ENCODE measurements around the gene CTNNBL1.

CTNNBL1 gene

DNA sequence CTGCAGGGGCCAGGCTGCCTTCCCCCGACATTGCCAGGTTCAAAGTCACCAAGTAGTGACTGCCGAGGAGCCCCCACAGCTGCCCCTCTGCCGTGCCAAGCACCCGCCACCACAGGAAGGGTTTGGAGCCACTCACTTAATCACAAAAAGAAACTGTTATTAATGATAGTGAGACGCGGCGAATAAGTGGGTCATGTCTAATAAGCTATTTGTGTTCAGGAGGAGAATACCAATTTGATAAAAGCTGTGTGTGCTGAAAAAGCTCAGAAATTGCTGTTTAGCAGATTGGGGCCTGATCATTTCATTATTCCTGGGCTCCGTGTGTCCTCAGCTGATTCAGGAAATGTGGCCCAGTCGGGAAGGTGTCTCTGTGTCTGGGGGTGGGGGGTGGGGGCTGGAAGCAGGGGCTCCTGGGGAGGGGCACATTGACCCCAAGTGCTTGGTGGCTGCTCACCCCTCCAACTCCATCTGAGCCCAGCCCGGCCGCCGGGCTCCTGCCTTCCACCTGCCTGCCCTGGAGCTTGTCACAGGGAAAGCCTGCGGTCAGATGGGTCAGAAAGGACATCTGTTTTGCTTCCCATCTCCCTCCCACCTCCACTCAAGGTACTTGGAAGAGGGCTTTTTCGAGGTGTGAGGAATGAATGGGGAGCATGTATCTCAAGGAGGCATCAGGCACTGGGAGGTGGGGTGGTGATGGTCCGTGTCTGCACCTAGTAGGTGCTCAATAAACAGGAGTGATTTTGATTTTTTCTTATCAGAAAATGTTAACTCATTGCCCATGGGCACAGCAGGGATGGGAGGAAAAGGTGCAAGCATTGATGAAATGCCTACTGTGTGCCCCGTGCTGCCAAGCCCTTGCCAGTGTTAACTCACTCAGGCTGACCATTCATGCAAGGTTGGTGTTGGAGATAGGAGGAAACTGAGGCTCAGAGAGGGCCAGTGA is 212.1 kb downstream of the CTNNBL1 start:
- DNase-seq: no peak

GRCh38 chr20:37907330-37907676 is 213.5 kb downstream of the CTNNBL1 start:
- no peak for DNase-seq

DNA sequence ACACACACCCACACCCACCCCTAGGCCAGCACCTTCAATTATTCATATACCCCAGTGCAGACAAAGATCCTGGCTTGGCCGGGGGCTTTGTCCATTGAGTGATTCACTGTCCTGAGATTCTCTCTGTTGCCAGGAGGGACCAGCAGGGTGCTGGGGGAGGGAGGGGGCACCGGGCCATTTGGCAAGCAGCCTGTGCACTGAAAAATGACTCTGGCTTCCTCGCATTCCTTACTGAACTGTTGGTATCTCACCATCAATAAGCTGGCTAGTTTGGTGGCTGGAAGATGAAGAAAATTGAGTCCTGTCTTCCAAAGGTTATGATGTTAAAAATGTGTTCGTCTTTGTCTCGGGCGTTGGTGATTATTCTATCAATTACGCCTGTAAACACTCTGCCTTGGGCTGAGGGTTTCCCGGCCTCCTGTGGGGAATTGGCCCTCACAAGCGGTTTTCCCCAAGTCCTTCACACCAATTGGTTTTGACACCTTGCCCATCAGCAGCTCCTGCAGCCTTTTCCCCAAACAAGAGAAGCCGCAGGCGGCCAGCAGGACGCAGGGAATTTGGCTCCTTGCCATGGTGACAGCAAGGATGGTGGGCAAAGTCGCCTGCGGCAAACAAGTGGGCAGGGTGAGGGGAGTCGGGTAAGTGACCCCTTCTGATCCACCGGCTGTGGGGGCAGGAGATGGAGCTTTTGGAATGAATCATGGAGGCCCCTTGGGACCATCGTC is 214.0 kb downstream of the CTNNBL1 start:
- DNase-seq: no peak

DNA sequence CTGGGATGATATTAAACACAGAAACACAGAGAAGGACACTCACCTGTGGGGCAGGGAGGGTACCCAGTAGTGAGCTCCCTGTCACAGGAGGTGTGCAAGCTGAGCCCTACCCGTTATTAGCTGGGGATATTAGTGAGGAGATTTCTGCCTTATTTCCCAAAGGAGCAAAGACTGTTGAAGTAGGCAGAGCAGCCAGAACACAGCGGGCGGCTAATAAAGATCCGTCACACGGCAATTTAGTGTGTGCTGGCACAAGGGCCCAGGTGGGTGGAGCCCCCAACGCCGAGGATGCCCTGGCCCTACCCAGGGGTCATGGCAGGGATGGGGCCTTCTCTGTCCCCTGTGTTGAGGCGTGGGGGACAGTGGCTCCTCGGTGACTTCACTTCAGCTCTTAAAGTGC is 217.4 kb downstream of the CTNNBL1 start:
- DNase-seq: no peak

DNA sequence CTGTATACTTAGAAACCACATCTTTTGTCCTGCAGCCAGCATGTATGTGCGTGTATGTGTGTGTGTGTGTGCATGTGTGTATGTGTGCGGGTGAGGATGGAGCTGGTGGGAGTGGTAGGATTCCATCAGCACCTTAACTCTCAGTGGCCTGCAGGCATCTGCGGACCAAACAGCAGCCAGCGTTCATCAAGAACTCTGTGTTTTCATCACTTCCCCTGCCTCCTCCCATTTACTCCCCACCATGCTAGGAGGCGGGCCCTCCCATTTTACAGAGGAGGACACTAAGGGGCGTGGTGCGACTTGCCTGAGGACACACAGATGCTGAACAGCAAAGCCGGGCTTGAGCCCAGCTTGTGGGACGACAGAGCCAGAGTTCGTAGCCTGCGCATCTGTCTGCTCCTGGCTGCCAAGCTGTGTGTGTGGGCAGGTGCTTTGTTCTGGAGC is 218.0 kb downstream of the CTNNBL1 start:
- no peak for DNase-seq

DNA sequence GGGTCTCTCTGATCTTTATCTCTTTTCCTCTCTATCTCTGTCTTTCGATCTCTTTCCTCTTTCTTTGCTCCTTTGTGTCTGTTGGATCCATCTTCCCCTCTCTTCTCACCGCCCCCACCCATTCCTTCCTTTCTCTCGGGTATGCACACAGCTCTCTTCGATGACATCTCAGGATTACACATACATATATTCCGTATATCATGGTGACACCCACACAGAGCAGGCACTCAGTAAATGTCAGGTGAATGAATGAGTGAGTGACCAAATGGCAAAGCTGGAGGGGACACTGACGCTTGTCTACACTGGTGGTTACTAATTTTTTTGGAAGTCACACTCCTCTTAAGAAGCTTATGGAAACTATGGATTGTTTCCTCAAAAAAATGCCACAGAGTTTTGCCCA is 219.0 kb downstream of the CTNNBL1 start:
- no peak for DNase-seq

- DNase-seq: no peak
Observed at GRCh38 chr20:37913567-37914366, 219.9 kb downstream of the CTNNBL1 start.

- DNase-seq: no peak
Observed at GRCh38 chr20:37914367-37914671, 220.5 kb downstream of the CTNNBL1 start.

DNA sequence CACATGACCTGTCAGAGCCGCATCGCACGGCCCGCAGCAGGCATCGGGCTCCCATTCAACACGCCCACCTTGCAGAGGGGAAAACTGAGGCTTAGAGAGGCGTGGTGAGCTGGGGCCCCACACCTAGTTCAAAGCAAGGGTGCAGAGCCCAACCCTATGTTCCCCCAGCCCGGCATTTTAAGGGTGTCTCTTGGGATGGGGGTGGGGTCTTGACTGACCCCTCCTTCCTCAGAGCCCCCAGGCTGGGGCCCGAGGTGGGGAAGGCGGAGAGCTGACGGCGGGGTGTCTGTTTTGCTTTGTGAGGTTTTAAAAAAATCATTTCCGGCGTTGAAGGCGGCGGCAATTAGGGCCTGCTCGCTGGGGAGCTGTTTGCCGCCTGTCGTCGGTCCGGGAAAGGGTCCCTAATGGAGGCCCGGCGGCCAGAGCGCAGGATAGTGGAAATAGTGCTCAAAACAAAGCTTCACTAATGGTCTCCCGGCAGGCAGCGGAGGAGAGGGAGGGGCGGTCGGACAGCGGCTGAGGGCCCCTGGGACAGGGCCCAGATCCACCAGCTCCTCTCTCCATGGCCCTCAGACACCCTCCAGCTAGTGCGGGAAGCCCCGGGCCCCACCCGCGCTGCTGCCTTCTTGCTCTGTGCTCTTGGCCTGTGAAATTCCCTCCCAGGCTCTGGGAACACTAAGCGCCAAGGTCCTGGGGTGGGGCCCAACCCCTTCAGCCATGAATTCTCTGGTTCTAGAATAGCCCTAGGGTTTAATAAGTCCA is 221.0 kb downstream of the CTNNBL1 start:
- DNase-seq: no peak

DNA sequence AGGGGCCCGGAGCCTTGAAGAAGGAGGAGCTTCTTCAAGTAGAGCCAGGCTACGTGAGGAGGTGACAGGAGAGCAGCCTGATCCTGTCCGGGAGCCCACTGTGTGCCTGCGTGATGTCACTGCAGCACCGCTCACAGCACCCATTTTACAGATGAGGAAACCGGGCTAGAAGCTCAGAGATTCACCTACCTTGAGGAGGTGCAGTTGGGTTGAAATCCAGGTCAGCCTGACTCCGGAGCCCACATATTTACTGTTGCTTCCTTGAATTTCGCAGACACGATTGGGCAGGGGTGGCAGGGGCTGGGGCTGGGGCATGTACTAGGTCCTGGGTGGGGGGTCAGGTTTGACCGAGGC is 221.6 kb downstream of the CTNNBL1 start:
- DNase-seq: no peak

DNA sequence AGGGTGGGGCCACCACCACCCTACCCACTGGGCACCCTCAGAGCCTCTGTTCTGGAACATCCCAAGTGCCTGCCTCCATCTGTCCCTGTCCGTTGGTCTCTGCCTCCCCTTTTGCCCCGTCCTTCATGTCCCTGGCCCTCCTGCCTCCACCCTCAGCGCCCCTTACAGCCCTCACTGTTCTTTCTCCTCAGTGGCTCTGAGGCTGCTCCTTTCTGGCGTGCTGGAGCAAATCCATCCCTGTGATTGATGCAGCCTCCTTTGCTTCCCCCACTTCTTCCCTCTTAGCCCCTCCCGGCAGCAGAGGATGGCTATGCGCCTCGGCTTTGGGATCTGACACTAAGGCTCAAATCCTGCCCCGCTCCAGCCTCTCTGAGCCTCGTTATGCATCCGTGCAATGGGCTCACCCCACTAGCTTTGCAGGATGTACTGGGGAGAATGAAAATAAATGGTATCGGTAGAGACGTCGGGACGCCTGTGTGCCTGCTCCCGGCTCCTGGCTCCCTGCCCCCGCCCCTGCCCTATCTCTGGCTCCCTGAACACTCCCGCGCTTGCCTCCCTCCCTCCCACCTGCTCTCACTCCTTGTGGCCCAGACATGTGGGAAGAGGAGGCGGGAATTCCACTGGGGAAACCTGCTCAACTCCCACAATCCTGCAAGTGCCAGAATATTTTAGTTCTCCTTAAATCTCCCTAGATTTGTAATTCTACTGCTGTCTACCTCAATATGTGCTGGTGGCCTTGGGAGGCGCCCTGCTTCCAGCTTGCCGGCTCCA is 222.2 kb downstream of the CTNNBL1 start:
- no peak for DNase-seq

DNA sequence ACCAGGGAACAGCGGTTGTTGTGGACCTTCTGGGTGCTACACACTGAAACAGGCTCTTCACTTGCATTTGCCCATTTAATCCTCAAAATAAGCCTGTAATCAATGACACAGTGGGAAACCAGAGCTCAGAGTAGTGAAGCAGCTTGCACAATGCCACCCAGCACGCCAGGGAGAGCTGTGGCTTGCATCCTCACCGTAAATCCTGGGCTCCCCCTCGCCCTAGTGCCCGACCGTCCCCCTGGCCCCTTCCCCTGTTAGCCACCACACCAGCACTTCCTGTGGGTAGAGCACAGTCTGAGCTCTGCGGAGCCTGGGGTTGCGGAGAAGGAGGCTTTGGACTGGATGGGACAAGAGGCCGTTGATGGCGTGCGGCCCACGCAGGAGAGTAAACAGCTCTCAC is 223.6 kb downstream of the CTNNBL1 start:
- DNase-seq: no peak

DNA sequence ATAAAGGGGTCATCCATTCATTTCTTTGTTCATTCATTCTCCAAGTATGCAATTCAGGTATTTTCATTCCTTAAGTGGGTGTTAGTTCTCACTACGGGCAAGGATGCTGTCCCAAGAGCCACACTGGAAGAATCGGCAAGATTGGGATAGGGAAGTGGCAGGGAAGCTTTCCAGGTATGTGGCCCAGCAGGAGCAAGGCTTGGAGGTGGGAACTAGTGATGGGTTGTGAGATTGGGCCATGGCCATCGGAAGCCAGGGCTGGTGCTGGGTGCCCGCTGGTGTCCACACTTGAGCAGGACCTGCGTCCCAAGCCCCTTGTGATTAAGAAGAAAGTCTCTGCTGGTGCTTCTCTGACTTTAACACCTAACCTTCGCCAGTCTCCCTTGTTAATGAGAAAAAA is 224.2 kb downstream of the CTNNBL1 start:
- no peak for DNase-seq

- no peak for DNase-seq
Observed at GRCh38 chr20:37919389-37920040, 225.7 kb downstream of the CTNNBL1 start.

GRCh38 chr20:37920270-37920669 is 226.4 kb downstream of the CTNNBL1 start:
- DNase-seq: peak; percentile 58

- DNase-seq: no peak
Observed at GRCh38 chr20:37920679-37921322, 227.0 kb downstream of the CTNNBL1 start.

GRCh38 chr20:37921341-37921929 is 227.6 kb downstream of the CTNNBL1 start:
- DNase-seq: no peak

Measured in stimulated activated CD8-positive, alpha-beta memory T cell treated with anti-CD3 and anti-CD28 coated beads, Interleukin-4, amount 100 ng/mL, for 48 hours (primary cell).